Measurements from ENCODE around the gene KRT23. TPM values are rescaled to one million over a fixed set of nuclear protein-coding genes. Genes with fewer than 3 reads are reported as not detected.

KRT23 gene
- total and polyA plus RNA-seq, 9 of the 15 experiments (the other 6 are each of a cell fraction or from before 2014, with no cell fraction given), result not detected

DNA sequence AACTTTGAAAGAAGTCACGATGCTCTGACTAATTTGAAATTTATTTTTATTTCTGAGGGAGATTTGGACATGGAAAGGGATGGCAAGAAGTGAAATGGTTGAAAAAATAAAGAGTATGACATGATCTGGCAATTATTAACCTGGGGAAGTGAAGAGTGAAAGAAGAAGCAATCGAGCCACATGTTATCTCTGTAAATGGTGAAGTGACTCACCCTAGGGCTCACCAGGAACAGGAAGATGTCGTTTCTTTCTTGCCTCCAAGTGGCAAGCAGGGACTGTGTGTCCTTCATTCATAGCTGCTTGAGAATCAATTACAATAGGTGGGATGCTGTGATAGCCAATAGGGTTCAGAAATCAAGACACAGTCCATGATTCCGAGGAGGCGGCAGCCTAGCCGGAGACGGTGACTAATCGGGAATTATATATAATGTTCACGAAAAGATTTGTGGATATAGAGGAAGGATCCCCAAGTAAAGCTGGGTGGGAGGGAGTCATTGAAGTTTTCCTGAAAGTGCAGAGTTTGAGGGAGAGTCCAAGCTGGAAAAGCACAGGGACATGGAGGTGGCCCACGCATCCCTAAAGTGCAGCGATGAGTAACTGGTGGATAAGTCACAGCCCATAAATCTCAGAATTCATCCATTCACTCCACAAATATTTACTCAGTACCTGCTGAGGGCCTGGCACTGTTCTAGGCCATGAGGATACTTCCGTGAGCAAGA is 34.2 kb downstream of the KRT23 start:
- intact Hi-C loops (cut with micrococcal nuclease) (loop anchor here (10.0 kb wide), 2 partner anchors 288 to 592 kb away; no protein-coding TSS in a partner anchor), in situ Hi-C loops (cut with MboI) (loop anchor here (10.0 kb wide), 1 partner anchor 98 kb away; no protein-coding TSS in a partner anchor)
- Histone ChIP-seq H3K27ac (ENCODE audit: extremely low read depth, low read depth, low read length) (no peak overlapping the region), H3K4me3 (no peak overlapping the region), H3K79me2 (ENCODE audit: control insufficient read depth, insufficient read depth, low read length) (no peaks in the 10 kb centered on the region), H4K20me1 (replicated peaks; ENCODE audit: control insufficient read depth, insufficient read depth, low read length) (0 out of 2 replicates have a peak, but pooled peaks cover 2% of the 10 kb centered on the region), H3K27me3 (ENCODE audit: control insufficient read depth in 2 of 2, insufficient read depth in 2 of 2, low read length in 2 of 2) (peaks cover 25 to 36% of the 10 kb centered on the region in 2 experiments; a peak in 4 of 5 replicates), H3K9me1 (ENCODE audit: control insufficient read depth, insufficient read depth, low read length) (no peaks in the 10 kb centered on the region), H3K36me3 (ENCODE audit: control insufficient read depth, insufficient read depth, low read length) (no peaks in the 10 kb centered on the region), H3K4me1 (replicated peaks in 1 of 2; ENCODE audit: control insufficient read depth in 2 of 2, insufficient read depth in 2 of 2, low read length in 2 of 2) (no peaks in the 10 kb centered on the region; a peak in 1 of 5 replicates), H3K9me3 (replicated peaks; ENCODE audit: control insufficient read depth, insufficient read depth, low read depth, low read length) (no peaks in the 10 kb centered on the region), H3K9ac (ENCODE audit: insufficient read depth in 1 of 2, low read depth in 2 of 2, low read length in 2 of 2) (no peak overlapping the region), H3K4me2 (ENCODE audit: insufficient read depth, low read length) (0 out of 2 replicates have a peak overlapping the region, but pooled peaks have one; percentile 7), H2AFZ (ENCODE audit: low read depth, low read length) (no peak overlapping the region; the same call in 1 of the 2 replicates)
- FAIRE-seq (no peak), DNase-seq (ENCODE audit: extremely low read depth in 1 of 4, low spot score in 3 of 4) (peak; percentile 12 to 32 (median 20)), ATAC-seq (no peak)
- CTCF ChIA-PET (ENCODE audit: low intra/inter-chr PET ratio), result interaction anchor here (0.6 kb wide), 1 partner anchor 760 kb away, joined by 4 read pairs; no protein-coding TSS in a partner anchor
- no TSS peak for BruUV-seq (replicated peaks)
- POLR2A ChIA-PET, result interaction anchor here (0.6 kb wide), 1 partner anchor 13 kb away, joined by 3 read pairs; no protein-coding TSS in a partner anchor
- under 1% methylated on average over 12 of the region's 12 CpGs for WGBS (ENCODE audit: insufficient coverage, low coverage, missing lambda C conversion rate)
- TF ChIP-seq ZNF444 (CRISPR knock-in tag; IDR thresholded peaks at IDR 0.05), result no peak
- TF ChIP-seq, protein P1, sequence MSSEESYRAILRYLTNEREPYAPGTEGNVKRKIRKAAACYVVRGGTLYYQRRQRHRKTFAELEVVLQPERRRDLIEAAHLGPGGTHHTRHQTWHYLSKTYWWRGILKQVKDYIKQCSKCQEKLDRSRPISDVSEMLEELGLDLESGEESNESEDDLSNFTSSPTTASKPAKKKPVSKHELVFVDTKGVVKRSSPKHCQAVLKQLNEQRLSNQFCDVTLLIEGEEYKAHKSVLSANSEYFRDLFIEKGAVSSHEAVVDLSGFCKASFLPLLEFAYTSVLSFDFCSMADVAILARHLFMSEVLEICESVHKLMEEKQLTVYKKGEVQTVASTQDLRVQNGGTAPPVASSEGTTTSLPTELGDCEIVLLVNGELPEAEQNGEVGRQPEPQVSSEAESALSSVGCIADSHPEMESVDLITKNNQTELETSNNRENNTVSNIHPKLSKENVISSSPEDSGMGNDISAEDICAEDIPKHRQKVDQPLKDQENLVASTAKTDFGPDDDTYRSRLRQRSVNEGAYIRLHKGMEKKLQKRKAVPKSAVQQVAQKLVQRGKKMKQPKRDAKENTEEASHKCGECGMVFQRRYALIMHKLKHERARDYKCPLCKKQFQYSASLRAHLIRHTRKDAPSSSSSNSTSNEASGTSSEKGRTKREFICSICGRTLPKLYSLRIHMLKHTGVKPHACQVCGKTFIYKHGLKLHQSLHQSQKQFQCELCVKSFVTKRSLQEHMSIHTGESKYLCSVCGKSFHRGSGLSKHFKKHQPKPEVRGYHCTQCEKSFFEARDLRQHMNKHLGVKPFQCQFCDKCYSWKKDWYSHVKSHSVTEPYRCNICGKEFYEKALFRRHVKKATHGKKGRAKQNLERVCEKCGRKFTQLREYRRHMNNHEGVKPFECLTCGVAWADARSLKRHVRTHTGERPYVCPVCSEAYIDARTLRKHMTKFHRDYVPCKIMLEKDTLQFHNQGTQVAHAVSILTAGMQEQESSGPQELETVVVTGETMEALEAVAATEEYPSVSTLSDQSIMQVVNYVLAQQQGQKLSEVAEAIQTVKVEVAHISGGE (CRISPR knock-in tag; IDR thresholded peaks at IDR 0.05), result no peak
- 0 out of 2 replicates have a peak, but pooled peaks have one; percentile 14 for TF ChIP-seq MYC (IDR thresholded peaks at IDR 0.05; ENCODE audit: low read depth, low read length)
- no peak for TF ChIP-seq MYC (CRISPR knock-in tag; IDR thresholded peaks at IDR 0.05; ENCODE audit: borderline replicate concordance, low read depth)
- peak; percentile 46; the same call in 1 of the 2 replicates for TF ChIP-seq ARID1B (IDR thresholded peaks at IDR 0.05)
- peak; percentile 53; the same call in 1 of the 2 replicates for TF ChIP-seq JUN (IDR thresholded peaks at IDR 0.05; ENCODE audit: borderline replicate concordance, low read depth, low read length)
- no peak for TF ChIP-seq JUN (CRISPR knock-in tag; IDR thresholded peaks at IDR 0.05; ENCODE audit: borderline replicate concordance)
- 0 out of 2 replicates have a peak, but pooled peaks have one; percentile 26 for TF ChIP-seq ZNF175 (CRISPR knock-in tag; IDR thresholded peaks at IDR 0.05; ENCODE audit: low read depth)
- 0 out of 2 replicates have a peak, but pooled peaks have one; percentile 63 for TF ChIP-seq MECOM (CRISPR knock-in tag; IDR thresholded peaks at IDR 0.05)
- no peak for TF ChIP-seq ZNF347 (CRISPR knock-in tag; IDR thresholded peaks at IDR 0.05; ENCODE audit: low read depth)
- TF ChIP-seq SMARCA4 (IDR thresholded peaks at IDR 0.05), result peak; percentile 68
- TF ChIP-seq, protein P2, sequence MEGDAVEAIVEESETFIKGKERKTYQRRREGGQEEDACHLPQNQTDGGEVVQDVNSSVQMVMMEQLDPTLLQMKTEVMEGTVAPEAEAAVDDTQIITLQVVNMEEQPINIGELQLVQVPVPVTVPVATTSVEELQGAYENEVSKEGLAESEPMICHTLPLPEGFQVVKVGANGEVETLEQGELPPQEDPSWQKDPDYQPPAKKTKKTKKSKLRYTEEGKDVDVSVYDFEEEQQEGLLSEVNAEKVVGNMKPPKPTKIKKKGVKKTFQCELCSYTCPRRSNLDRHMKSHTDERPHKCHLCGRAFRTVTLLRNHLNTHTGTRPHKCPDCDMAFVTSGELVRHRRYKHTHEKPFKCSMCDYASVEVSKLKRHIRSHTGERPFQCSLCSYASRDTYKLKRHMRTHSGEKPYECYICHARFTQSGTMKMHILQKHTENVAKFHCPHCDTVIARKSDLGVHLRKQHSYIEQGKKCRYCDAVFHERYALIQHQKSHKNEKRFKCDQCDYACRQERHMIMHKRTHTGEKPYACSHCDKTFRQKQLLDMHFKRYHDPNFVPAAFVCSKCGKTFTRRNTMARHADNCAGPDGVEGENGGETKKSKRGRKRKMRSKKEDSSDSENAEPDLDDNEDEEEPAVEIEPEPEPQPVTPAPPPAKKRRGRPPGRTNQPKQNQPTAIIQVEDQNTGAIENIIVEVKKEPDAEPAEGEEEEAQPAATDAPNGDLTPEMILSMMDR (IDR thresholded peaks at IDR 0.05 in 2 of 3, conservative IDR thresholded peaks at IDR 0.05 in 1 of 3; ENCODE audit: insufficient read depth in 2 of 3, low read depth in 1 of 3, low read length in 3 of 3), result no peak
- peak; percentile 94 for TF ChIP-seq FOSL1 (tag; conservative IDR thresholded peaks at IDR 0.05)
- TF ChIP-seq TRIM24 (IDR thresholded peaks at IDR 0.05), result peak in 1 of 2 experiments; percentile 45; a peak in 1 of 4 replicates

Data from K562 (cell line).